Heart right ventricle (tissue), 16 donors: Measurements from ENCODE around the gene MYRF. TPM values are rescaled to one million over a fixed set of nuclear protein-coding genes. Genes with fewer than 3 reads are reported as not detected.

Experiments used
- ATAC-seq, 8 donors: fragments of 200-7000 bp; cut with Tn5 transposase; one replicate each; pipeline ENCODE4 v1.9.1; 2020; ENCODE audit warnings: mild to moderate bottlenecking in 8 of 8, moderate library complexity in 8 of 8, moderate number of reproducible peaks in 1 of 8
- DNase-seq, 2 donors: peaks; one replicate each; pipeline ENCODE4 v3.0.0-alpha.2; 2020
- H3K27ac ChIP-seq, 10 donors: fragments of 200-600 bp; sonication (generic) in 2 of 10; one replicate each; pipeline versions ENCODE4 v1.5.0 to v1.8.0; 2020 to 2022; ENCODE audit warnings: mild to moderate bottlenecking in 3 of 10
- H3K27me3 ChIP-seq, 7 donors: fragments of 200-600 bp; one replicate each; pipeline ENCODE4 v1.8.0; 2021 to 2022; ENCODE audit warnings: mild to moderate bottlenecking in 2 of 7
- H3K36me3 ChIP-seq, 9 donors: fragments of 200-600 bp; sonication (generic) in 1 of 9; one replicate each; pipeline versions ENCODE4 v1.5.0 to v1.8.0; 2020 to 2022; ENCODE audit warnings: mild to moderate bottlenecking in 2 of 9
- H3K4me1 ChIP-seq, 9 donors: fragments of 200-600 bp; sonication (generic) in 1 of 9; one replicate each; pipeline versions ENCODE4 v1.5.0 to v1.8.0; 2020 to 2022; ENCODE audit warnings: mild to moderate bottlenecking in 4 of 9
- H3K4me3 ChIP-seq, 10 donors: fragments of 200-600 bp; sonication (generic) in 2 of 10; one replicate each; pipeline versions ENCODE4 v1.5.0 to v1.8.0; 2020 to 2022; ENCODE audit warnings: mild to moderate bottlenecking in 7 of 10, moderate library complexity in 2 of 10
- H3K9me3 ChIP-seq, 11 donors: fragments of 200-600 bp in 10 of 11; sonication (generic) in 2 of 11; one replicate each; pipeline versions ENCODE4 v1.5.0 to v1.8.0; 2013 to 2022; ENCODE audit warnings: mild to moderate bottlenecking in 2 of 11, control low read depth in 1 of 11, moderate library complexity in 1 of 11
- WGBS, 2 donors: extraction: QIAGEN DNeasy Blood & Tissue Kit; methylation state at CpG; one replicate each; pipeline ENCODE4 v1.1.7; 2013; ENCODE audit warnings: inconsistent platforms in 1 of 2; 5-methylcytosine and 5-hydroxymethylcytosine counted together
- intact Hi-C, 10 donors: fragments of 100-400 bp; cut with DNase I; formaldehyde crosslinking; loops; one replicate each; pipeline versions ENCODE4 v1.11.1 to v1.14.2; 2022
- polyA plus RNA-seq, 2 donors: library from polyadenylated mRNA; stranded (reverse); fragments of 200-250 nt; gene quantifications; one replicate each; pipeline ENCODE4 v1.2.3, GENCODE V29; 2013
- total RNA-seq, 10 donors: library from RNA; stranded (reverse); fragmentation: NEBNext Ultra II Directional in 3 of 10; extraction: Animal tissue kit (Norgen Biotek cat#: 25700) in 3 of 10; gene quantifications; one replicate each; pipeline versions ENCODE4 v1.2.1 to v1.2.4, GENCODE V29; 2021 to 2023
- TF ChIP-seq, protein P1 (sequence below), 9 donors: fragments of 200-600 bp; sonication (generic) in 2 of 9; IDR thresholded peaks; one replicate each; pipeline versions ENCODE4 v1.5.0 to v1.8.0; 2021 to 2022; ENCODE audit warnings: antibody characterized with exemption in 9 of 9, mild to moderate bottlenecking in 5 of 9, moderate library complexity in 1 of 9
- donor health status: Arrhythmogenic right ventricular cardiomyopathy.
- donor health status: ischemic (EF 13 %, LVEDD 7.1; RV severe dilation, severe dysfunction).
- donor health status: healthy with polysubstance abuse.
- donor health status: DM: no; HTN: yes; CAD: no.
- donor health status: DM: no; HTN: no; CAD: no.
- donor health status: ischemic (EF 25% LVEDD 6.9; RV normal size, moderate dysfunction).
- donor health status: ischemic (EF 25% LVEDD 5.7; RV mildly dilated, moderate dysfunction).
- donor health status: healthy.
- donor health status: DM: yes; HTN: yes; CAD: no.
- donor health status: Ischemic cardiomyopathy.
- donor health status: ischemic (EF 35%, LVEDD 5.7; RV mildly dilated, moderate dysfunction).
- donor health status: nonischemic (EF 11% LVEDD 7.7; RV severe dilation, severe dysfunction).
- donor health status: DM: yes; HTN: yes; CAD: no.
- donor health status: PGD.
- donor health status: ischemic (EF 29% LVEDD 5.4; RV normal size, mild dysfunction).
- donor health status: nonischemic (EF 23%, LVEDD 6.1; RV moderate dilation, normal function).

MYRF gene
- total and polyA plus RNA-seq, 12 donors: 0.13 to 1.2 (median 0.26) TPM

DNA sequence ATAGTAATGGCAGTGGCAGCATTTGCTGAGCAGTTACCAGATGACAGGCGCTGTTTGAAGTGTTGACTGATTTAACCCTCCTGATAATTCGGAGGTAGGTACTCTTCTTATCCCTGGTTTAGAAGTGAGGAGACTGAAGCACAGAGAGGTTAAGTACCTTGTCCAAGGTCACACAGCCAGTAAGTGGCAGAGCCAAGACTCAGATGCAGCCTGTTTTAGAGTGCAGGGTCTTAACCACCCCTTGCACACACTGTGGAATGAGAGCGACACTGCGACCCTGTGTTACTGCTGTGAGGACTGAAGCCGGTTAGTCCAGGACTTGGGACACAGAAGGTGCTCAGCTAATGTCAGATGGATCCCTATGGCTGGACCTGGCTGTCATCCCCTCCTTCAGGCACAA, 37.5 kb upstream of the MYRF start:
- Histone ChIP-seq H3K9me3 (no peaks in the 10 kb centered on the region), H3K27ac (no peak overlapping the region), H3K36me3 (no peaks in the 10 kb centered on the region), H3K4me1 (peaks cover 0 to 45% (median 16%) of the 10 kb centered on the region in 9 donors), H3K27me3 (no peaks in the 10 kb centered on the region), H3K4me3 (no peak overlapping the region)
- DNase-seq (no peak), ATAC-seq (no peak)
- TF ChIP-seq, protein P1, sequence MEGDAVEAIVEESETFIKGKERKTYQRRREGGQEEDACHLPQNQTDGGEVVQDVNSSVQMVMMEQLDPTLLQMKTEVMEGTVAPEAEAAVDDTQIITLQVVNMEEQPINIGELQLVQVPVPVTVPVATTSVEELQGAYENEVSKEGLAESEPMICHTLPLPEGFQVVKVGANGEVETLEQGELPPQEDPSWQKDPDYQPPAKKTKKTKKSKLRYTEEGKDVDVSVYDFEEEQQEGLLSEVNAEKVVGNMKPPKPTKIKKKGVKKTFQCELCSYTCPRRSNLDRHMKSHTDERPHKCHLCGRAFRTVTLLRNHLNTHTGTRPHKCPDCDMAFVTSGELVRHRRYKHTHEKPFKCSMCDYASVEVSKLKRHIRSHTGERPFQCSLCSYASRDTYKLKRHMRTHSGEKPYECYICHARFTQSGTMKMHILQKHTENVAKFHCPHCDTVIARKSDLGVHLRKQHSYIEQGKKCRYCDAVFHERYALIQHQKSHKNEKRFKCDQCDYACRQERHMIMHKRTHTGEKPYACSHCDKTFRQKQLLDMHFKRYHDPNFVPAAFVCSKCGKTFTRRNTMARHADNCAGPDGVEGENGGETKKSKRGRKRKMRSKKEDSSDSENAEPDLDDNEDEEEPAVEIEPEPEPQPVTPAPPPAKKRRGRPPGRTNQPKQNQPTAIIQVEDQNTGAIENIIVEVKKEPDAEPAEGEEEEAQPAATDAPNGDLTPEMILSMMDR (IDR thresholded peaks at IDR 0.05): no peak
- intact Hi-C loops: no loop called here
- 93 to 94% methylated on average over 5 of the region's 5 CpGs for WGBS, 2 donors

DNA sequence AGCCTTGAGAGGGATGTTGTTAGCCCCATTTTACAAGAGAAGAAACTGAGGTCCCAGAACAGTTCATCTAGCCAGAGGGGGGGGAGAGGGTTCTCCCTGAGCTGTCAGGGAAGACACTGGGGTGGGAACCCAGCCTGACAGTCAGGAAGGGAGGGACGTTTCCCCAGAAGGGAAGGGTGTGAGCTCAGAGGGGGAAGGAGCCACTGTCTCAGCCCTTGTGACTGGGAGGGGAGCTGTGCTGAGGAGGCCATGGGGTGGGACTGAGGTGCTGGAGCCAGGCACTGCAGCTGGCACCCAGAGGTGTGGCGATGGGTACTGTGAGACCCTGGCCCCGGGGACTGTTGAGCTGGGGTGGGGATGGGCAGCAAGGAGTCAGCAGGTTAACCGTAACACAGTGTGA, 36.6 kb upstream of the MYRF start:
- 75 to 81% methylated on average over 4 of the region's 4 CpGs for WGBS, 2 donors
- peak in 4 of 8 donors; percentile 9 to 31 (median 16) for ATAC-seq
- DNase-seq: no peak

DNA sequence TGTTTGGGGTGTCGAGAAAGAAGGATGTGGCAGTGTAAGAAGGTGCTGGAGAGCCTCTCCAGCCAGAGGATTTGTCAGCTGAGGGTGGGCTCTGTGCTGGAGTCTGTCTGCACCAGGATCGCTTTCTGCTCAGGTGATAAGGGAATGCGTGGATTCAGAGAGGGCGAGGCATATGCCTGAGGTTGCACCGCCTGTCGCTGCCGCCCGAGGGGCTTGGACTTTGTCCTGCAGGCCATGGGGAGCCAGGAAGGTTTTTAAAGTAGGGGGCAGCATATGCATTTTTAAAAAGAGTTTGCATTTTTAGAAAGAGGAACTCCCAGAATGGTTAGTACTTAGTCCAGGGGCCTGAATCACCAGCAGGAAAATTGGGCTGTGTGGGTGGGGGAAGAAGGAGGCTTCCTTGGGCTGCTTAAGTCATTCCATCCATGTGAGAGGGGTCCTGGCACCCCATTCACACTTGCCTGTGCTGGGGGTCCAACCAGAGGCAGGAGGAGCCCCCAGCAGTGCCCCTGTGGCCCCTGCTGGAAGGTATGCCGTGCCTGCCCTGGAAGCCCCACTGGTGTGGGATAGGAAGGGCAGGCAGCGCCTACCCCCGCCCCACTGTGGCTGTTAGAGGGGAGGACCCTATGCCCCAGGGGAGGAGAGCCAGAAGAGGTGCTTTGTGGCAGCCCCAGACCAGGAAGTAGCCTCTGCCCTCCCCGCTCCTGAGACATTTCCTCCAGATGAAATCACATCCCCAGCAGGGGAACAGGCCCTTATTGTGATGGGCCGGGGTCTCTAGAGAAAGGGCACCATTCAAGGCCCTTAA, 35.8 kb upstream of the MYRF start:
- peaks cover 0 to 42% (median 16%) of the 10 kb centered on the region in 9 donors for H3K4me1 ChIP-seq
- intact Hi-C loops: no loop called here
- 79 to 81% methylated on average over 13 of the region's 13 CpGs for WGBS, 2 donors
- H3K36me3 ChIP-seq: peaks cover 0 to 3% (median 0%) of the 10 kb centered on the region in 9 donors
- TF ChIP-seq, protein P1 (IDR thresholded peaks at IDR 0.05): no peak
- no peaks in the 10 kb centered on the region for H3K9me3 ChIP-seq
- ATAC-seq (no peak), DNase-seq (no peak)
- no peaks in the 10 kb centered on the region for H3K27me3 ChIP-seq
- H3K4me3 ChIP-seq: no peak overlapping the region
- H3K27ac ChIP-seq: peak overlapping the region in 1 of 10 donors; percentile 64

More for the DNA sequence above, 36.6 kb upstream of the MYRF start:
- intact Hi-C loops: no loop called here
- Histone ChIP-seq H3K27me3 (no peaks in the 10 kb centered on the region), H3K4me1 (peaks cover 0 to 45% (median 16%) of the 10 kb centered on the region in 9 donors), H3K9me3 (no peaks in the 10 kb centered on the region), H3K36me3 (peaks cover 0 to 3% (median 0%) of the 10 kb centered on the region in 9 donors), H3K27ac (no peak overlapping the region), H3K4me3 (no peak overlapping the region)
- TF ChIP-seq, protein P1 (IDR thresholded peaks at IDR 0.05): no peak

DNA sequence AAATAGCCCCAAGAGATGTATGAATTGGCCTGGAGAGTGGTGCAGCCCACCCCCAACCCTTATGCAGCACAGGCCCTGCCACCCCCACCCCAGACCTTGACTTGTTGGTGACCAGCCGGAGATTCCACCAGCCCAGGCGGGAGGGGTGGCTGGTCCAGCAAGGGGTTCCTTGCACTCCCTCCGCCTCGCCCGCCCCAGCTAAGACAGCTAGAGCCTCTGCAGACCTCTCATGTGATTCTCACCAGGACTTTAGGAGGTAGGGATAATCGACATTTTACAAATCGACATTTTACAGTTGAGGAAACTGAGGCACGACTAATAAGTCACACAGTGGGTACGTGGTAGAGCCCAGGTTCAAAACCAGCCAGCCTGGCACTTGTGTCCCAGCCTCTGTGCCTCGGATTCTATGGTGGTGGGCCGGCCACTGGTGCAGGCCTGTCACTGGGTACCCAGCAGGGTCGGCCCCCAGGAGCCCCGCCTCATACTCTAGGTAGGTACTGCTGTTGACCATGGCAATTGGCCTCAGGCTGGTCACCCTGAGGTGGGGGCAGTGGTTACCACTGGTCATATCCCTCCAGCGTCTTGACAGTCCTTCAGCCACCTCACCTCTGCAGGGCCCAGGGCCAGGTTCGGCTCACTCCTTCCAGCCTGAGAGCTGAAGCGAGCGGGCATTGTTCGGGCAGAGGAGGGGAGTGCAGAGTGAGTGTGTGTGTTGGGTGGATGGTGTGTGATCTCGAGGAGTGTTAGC, 35.0 kb upstream of the MYRF start:
- Histone ChIP-seq H3K9me3 (no peaks in the 10 kb centered on the region), H3K4me1 (peaks cover 0 to 39% (median 16%) of the 10 kb centered on the region in 9 donors), H3K4me3 (peak overlapping the region in 2 of 10 donors; percentile 54), H3K27me3 (no peaks in the 10 kb centered on the region), H3K27ac (peak overlapping the region in 5 of 10 donors; percentile 42 to 77 (median 64)), H3K36me3 (peaks cover 0 to 3% (median 0%) of the 10 kb centered on the region in 9 donors)
- ATAC-seq (no peak), DNase-seq (no peak)
- WGBS, 2 donors: 87 to 88% methylated on average over 19 of the region's 19 CpGs
- TF ChIP-seq, protein P1 (IDR thresholded peaks at IDR 0.05): no peak
- intact Hi-C loops: no loop called here
